H1 (cell line): ENCODE measurements around the gene ZNF700. TPM values are rescaled to one million over a fixed set of nuclear protein-coding genes. Genes with fewer than 3 reads are reported as not detected.

Source experiments
- CTCF ChIA-PET: fragments of 300-600 bp; sonication (Branson Sonifier 250); formaldehyde crosslinking; loops from one replicate; lab custom pipeline; 2021; ENCODE audit not compliant: partially characterized antibody; lab: Charles Lee
- POLR2A ChIA-PET: fragments of 300-600 bp; sonication (Branson Sonifier 250); formaldehyde crosslinking; loops from one replicate; lab custom pipeline; 2021; ENCODE audit warnings: inconsistent platforms; ENCODE audit not compliant: partially characterized antibody; lab: Charles Lee
- DNase-seq, 2 experiments: peaks; one replicate each; pipeline versions ENCODE4 v3.0.0 to v3.0.0-alpha.2; 2010 to 2022; ENCODE audit warnings: low spot score in 2 of 2, low read depth in 1 of 2, mixed read lengths in 1 of 2
- FAIRE-seq: peaks from 2 replicates; lab custom pipeline; 2011; peaks lifted over from hg19 to GRCh38; lab: Jason Lieb, UNC
- H2AFZ ChIP-seq: 2 replicates; pipeline ENCODE4 v1.8.1; 2012; ENCODE audit warnings: low read length, inconsistent platforms
- H2AK5ac ChIP-seq: 2 replicates; pipeline ENCODE4 v1.6.1; 2013; ENCODE audit warnings: low read depth, low read length
- H2BK120ac ChIP-seq: replicated peaks from 2 replicates; pipeline ENCODE3; 2013; ENCODE audit warnings: low read depth, low read length, inconsistent platforms
- H2BK12ac ChIP-seq: 2 replicates; pipeline ENCODE4 v1.6.1; 2013; ENCODE audit warnings: low read depth, low read length
- H2BK15ac ChIP-seq: 2 replicates; pipeline ENCODE4 v1.6.1; 2013; ENCODE audit warnings: low read length
- H2BK20ac ChIP-seq: 2 replicates; pipeline ENCODE4 v1.6.1; 2013; ENCODE audit warnings: low read length
- H2BK5ac ChIP-seq: 2 replicates; pipeline ENCODE4 v1.6.1; 2013; ENCODE audit warnings: low read depth, low read length
- H3K14ac ChIP-seq: 2 replicates; pipeline ENCODE4 v1.6.1; 2013; ENCODE audit warnings: inconsistent platforms; ENCODE audit not compliant: insufficient read length
- H3K18ac ChIP-seq: 2 replicates; pipeline ENCODE4 v1.6.1; 2013; ENCODE audit warnings: low read length; ENCODE audit errors: extremely low read depth
- H3K23ac ChIP-seq: 2 replicates; pipeline ENCODE4 v1.6.1; 2013; ENCODE audit warnings: inconsistent platforms; ENCODE audit not compliant: insufficient read length
- H3K23me2 ChIP-seq: 2 replicates; pipeline ENCODE4 v1.6.1; 2013; ENCODE audit warnings: low read depth, low read length
- H3K27ac ChIP-seq: 2 replicates; pipeline ENCODE4 v1.6.1; 2011; ENCODE audit warnings: low read depth, low read length, inconsistent platforms
- H3K27me3 ChIP-seq, 4 experiments: replicated peaks in 1 of 4; 1 replicate in 1 of 4; 2 replicates in 3 of 4; pipeline versions ENCODE4 v1.6.1 to v1.8.1; 2011 to 2013; ENCODE audit warnings: low read length in 3 of 4, mild to moderate bottlenecking in 3 of 4, inconsistent platforms in 2 of 4, mixed read lengths in 2 of 4, moderate library complexity in 1 of 4; ENCODE audit not compliant: control insufficient read depth in 3 of 4, insufficient read depth in 3 of 4; ENCODE audit errors: extremely low read depth in 1 of 4
- H3K36me3 ChIP-seq, 4 experiments: 2 replicates each; pipeline versions ENCODE4 v1.6.1 to v1.8.1; 2011 to 2013; ENCODE audit warnings: mild to moderate bottlenecking in 4 of 4, low read length in 3 of 4, moderate library complexity in 2 of 4, control low read depth in 1 of 4, inconsistent platforms in 1 of 4; ENCODE audit not compliant: insufficient read depth in 4 of 4, control insufficient read depth in 2 of 4
- H3K4ac ChIP-seq: replicated peaks from 2 replicates; pipeline ENCODE3; 2013; ENCODE audit warnings: low read length, low read depth, mixed read lengths, inconsistent platforms; ENCODE audit not compliant: insufficient read length
- H3K4me1 ChIP-seq, 4 experiments: replicated peaks in 1 of 4; 1 replicate in 1 of 4; 2 replicates in 3 of 4; pipeline versions ENCODE4 v1.6.1 to v1.8.1; 2011 to 2013; ENCODE audit warnings: low read length in 3 of 4, inconsistent platforms in 2 of 4, mixed read lengths in 1 of 4; ENCODE audit not compliant: insufficient read depth in 4 of 4, control insufficient read depth in 3 of 4
- H3K4me2 ChIP-seq, 2 experiments: 2 replicates each; pipeline versions ENCODE4 v1.6.1 to v1.8.1; 2011 to 2013; ENCODE audit warnings: low read depth in 2 of 2, low read length in 2 of 2, control low read depth in 1 of 2, inconsistent platforms in 1 of 2, mild to moderate bottlenecking in 1 of 2; ENCODE audit not compliant: insufficient read depth in 1 of 2
- H3K4me3 ChIP-seq, 4 experiments: fragments of 200-600, 300-600 bp in 1 of 4; sonication (generic), shearing (Covaris generic), sonication (Bioruptor Twin) in 1 of 4; 2 replicates each; pipeline versions ENCODE4 v1.5.1 to v1.8.1; 2011 to 2016; ENCODE audit warnings: low read length in 4 of 4, low read depth in 3 of 4, control low read depth in 2 of 4, inconsistent platforms in 2 of 4, mild to moderate bottlenecking in 2 of 4, mixed read lengths in 1 of 4, moderate library complexity in 1 of 4; ENCODE audit not compliant: insufficient read depth in 2 of 4; ENCODE audit errors: extremely low read depth in 1 of 4
- H3K56ac ChIP-seq: replicated peaks from 2 replicates; pipeline ENCODE3; 2013; ENCODE audit warnings: low read depth, mild to moderate bottlenecking, mixed read lengths, low read length, inconsistent platforms; ENCODE audit not compliant: insufficient read length
- H3K79me1 ChIP-seq: 2 replicates; pipeline ENCODE4 v1.6.1; 2013; ENCODE audit warnings: low read depth, low read length, control low read depth
- H3K79me2 ChIP-seq, 2 experiments: 2 replicates each; pipeline versions ENCODE4 v1.6.1 to v1.8.1; 2012 to 2013; ENCODE audit warnings: low read length in 2 of 2, mild to moderate bottlenecking in 2 of 2, inconsistent platforms in 1 of 2; ENCODE audit not compliant: insufficient read depth in 2 of 2, control insufficient read depth in 1 of 2
- H3K9ac ChIP-seq, 4 experiments: replicated peaks in 1 of 4; 1 replicate in 1 of 4; 2 replicates in 3 of 4; pipeline versions ENCODE4 v1.6.1 to v1.8.1; 2011 to 2013; ENCODE audit warnings: low read depth in 3 of 4, low read length in 3 of 4, control low read depth in 2 of 4, mild to moderate bottlenecking in 2 of 4, moderate library complexity in 2 of 4, inconsistent platforms in 1 of 4; ENCODE audit errors: extremely low read depth in 1 of 4
- H3K9me3 ChIP-seq, 2 experiments: 2 replicates each; pipeline versions ENCODE4 v1.6.1 to v1.8.1; 2012 to 2013; ENCODE audit warnings: mild to moderate bottlenecking in 2 of 2, moderate library complexity in 2 of 2, control low read depth in 1 of 2, inconsistent platforms in 1 of 2, low read depth in 1 of 2, low read length in 1 of 2, mixed read lengths in 1 of 2; ENCODE audit not compliant: insufficient read depth in 2 of 2
- H4K20me1 ChIP-seq, 2 experiments: replicated peaks in 1 of 2; 2 replicates each; pipeline versions ENCODE3 to v1.8.1; 2011 to 2013; ENCODE audit warnings: inconsistent platforms in 2 of 2, low read length in 2 of 2, mild to moderate bottlenecking in 1 of 2; ENCODE audit not compliant: insufficient read depth in 2 of 2, control insufficient read depth in 1 of 2
- H4K5ac ChIP-seq: 2 replicates; pipeline ENCODE4 v1.6.1; 2013; ENCODE audit warnings: low read length, low read depth, mixed read lengths, inconsistent platforms; ENCODE audit not compliant: insufficient read length
- H4K8ac ChIP-seq: 2 replicates; pipeline ENCODE4 v1.8.0; 2013; ENCODE audit warnings: mild to moderate bottlenecking, moderate library complexity, low read length, inconsistent platforms; ENCODE audit not compliant: insufficient read depth; ENCODE audit errors: extremely low read depth
- H4K91ac ChIP-seq: replicated peaks from 2 replicates; pipeline ENCODE3; 2013; ENCODE audit warnings: low read length, mixed read lengths, inconsistent platforms; ENCODE audit not compliant: insufficient read length
- CREB1 ChIP-seq: IDR thresholded peaks from 2 replicates; pipeline ENCODE4 v1.6.1; 2012; ENCODE audit warnings: inconsistent platforms
- EZH2 ChIP-seq: fragments of 200-600 bp; sonication (generic); IDR thresholded peaks from 2 replicates; pipeline ENCODE4 v1.7.1; 2012; ENCODE audit warnings: low read depth, mild to moderate bottlenecking, moderate library complexity, low read length, inconsistent platforms; ENCODE audit not compliant: severe bottlenecking
- KDM4A ChIP-seq: IDR thresholded peaks from one replicate; pipeline ENCODE4 v1.7.1; 2012; ENCODE audit warnings: low read depth, mild to moderate bottlenecking, moderate library complexity, low read length, inconsistent platforms; ENCODE audit not compliant: severe bottlenecking
- MAFK ChIP-seq: IDR thresholded peaks from 2 replicates; pipeline ENCODE4 v1.6.1; 2012; ENCODE audit warnings: low read depth, mild to moderate bottlenecking, improper control_type of control experiment, low read length
- SIN3A ChIP-seq, 2 experiments: IDR thresholded peaks in 1 of 2; conservative IDR thresholded peaks in 1 of 2; 2 replicates each; pipeline ENCODE4 v1.6.1; 2011 to 2012; ENCODE audit warnings: low read length in 2 of 2, improper control_type of control experiment in 1 of 2, low read depth in 1 of 2, mild to moderate bottlenecking in 1 of 2
- YY1 ChIP-seq: IDR thresholded peaks from 2 replicates; pipeline ENCODE4 v1.6.1; 2011; ENCODE audit warnings: low read depth, mild to moderate bottlenecking, low read length
- WGBS, 2 experiments: shearing (Covaris generic) in 1 of 2; methylation state at CpG; one replicate each; pipeline versions ENCODE4 v1.1.6 to v1.1.7; 2013 to 2015; ENCODE audit warnings: low lambda C conversion rate in 2 of 2, mixed read lengths in 2 of 2, inconsistent platforms in 1 of 2, low coverage in 1 of 2, missing lambda C conversion rate in 1 of 2; ENCODE audit not compliant: insufficient replicate concordance in 2 of 2, insufficient coverage in 1 of 2, insufficient read length in 1 of 2; ENCODE audit errors: extremely low coverage in 1 of 2, missing lambda C conversion rate in 1 of 2; 5-methylcytosine and 5-hydroxymethylcytosine counted together
- polyA plus RNA-seq, 7 experiments: library from polyadenylated mRNA; depleted of rRNA in 3 of 7; stranded (reverse) in 5 of 7; unstranded in 2 of 7; fragments of >200 nt in 5 of 7; fragments of 200-250 nt in 2 of 7; gene quantifications; 1 replicate in 5 of 7; 2 replicates in 1 of 7; 4 replicates in 1 of 7; pipeline versions ENCODE4 v1.2.1 to v1.2.3, GENCODE V29; 2011 to 2013; ENCODE audit warnings: missing spikeins in 2 of 7, mixed read lengths in 2 of 7
- total RNA-seq: library from RNA; stranded (reverse); fragmentation: NEBNext Ultra II Directional; extraction: Animal tissue kit (Norgen Biotek cat#: 25700); gene quantifications from 2 replicates; pipeline ENCODE4 v1.2.1, GENCODE V29; 2021
- TF ChIP-seq, protein P1 (sequence below): IDR thresholded peaks from 2 replicates; pipeline ENCODE4 v1.6.1; 2011; ENCODE audit warnings: low read length, improper control_type of control experiment

ZNF700 gene
- total and polyA plus RNA-seq, 2 of the 8 experiments (the other 6 are each of a cell fraction or from before 2014, with no cell fraction given) = 3.0 to 10.5 TPM

DNA sequence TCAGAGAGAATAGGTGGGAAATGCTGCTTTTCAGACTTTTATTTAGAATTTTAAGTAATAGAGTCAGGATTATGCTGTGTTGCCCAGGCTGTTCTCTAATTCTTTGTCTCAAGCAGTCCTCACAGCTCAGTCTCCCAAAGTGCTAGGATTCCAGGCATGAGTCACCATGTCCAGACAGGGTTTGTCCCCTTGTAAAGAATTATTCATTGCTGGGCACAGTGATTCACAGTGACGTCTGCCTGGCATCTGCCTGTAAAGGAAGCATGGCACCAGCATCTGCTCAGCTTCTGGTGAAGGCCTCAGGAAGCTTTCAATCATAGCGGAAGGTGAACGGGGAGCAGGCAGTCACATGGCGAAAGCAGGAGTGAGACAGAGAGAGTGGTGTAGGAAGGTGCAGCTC, 57.6 kb downstream of the ZNF700 start:
- no peak overlapping the region for H2BK5ac ChIP-seq
- CTCF ChIA-PET = interaction anchor here (1.4 to 13.7 kb wide), 4 partner anchors 18 to 107 kb away, joined by 3 to 169 read pairs (median 82); partner anchors contain the start of genes ZNF69, ZNF700 and ZNF763
- peaks cover 46 to 56% of the 10 kb centered on the region in 2 experiments for H3K9me3 ChIP-seq
- TF ChIP-seq, protein P1, sequence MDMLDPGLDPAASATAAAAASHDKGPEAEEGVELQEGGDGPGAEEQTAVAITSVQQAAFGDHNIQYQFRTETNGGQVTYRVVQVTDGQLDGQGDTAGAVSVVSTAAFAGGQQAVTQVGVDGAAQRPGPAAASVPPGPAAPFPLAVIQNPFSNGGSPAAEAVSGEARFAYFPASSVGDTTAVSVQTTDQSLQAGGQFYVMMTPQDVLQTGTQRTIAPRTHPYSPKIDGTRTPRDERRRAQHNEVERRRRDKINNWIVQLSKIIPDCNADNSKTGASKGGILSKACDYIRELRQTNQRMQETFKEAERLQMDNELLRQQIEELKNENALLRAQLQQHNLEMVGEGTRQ = no peak
- TF ChIP-seq KDM4A = no peak
- TF ChIP-seq EZH2 = no peak
- no peak for TF ChIP-seq SIN3A (conservative IDR thresholded peaks at IDR 0.05 in 1 of 2, IDR thresholded peaks at IDR 0.05 in 1 of 2; ENCODE audit: low read depth in 1 of 2, low read length in 2 of 2)
- no peak for TF ChIP-seq CREB1
- no peak for TF ChIP-seq MAFK
- TF ChIP-seq YY1 = no peak

More for the DNA sequence above, 57.6 kb downstream of the ZNF700 start:
- FAIRE-seq (no peak), DNase-seq (no peak)
- Histone ChIP-seq H4K20me1 (no peaks in the 10 kb centered on the region), H3K4ac (no peak overlapping the region), H3K4me3 (no peak overlapping the region), H3K23ac (no peak overlapping the region), H3K79me2 (no peaks in the 10 kb centered on the region), H2BK120ac (no peak overlapping the region), H2AFZ (no peak overlapping the region), H2BK20ac (no peak overlapping the region), H3K56ac (no peak overlapping the region), H3K27ac (no peak overlapping the region), H4K91ac (no peak overlapping the region), H2BK12ac (no peak overlapping the region), H2AK5ac (no peak overlapping the region), H4K5ac (no peak overlapping the region), H3K4me2 (no peak overlapping the region), H3K79me1 (no peaks in the 10 kb centered on the region), H3K14ac (no peak overlapping the region), H3K27me3 (no peaks in the 10 kb centered on the region), H4K8ac (no peak overlapping the region), H3K4me1 (peaks cover 0 to 5% (median 0%) of the 10 kb centered on the region in 4 experiments; a peak in 4 of 7 replicates), H3K36me3 (peaks cover 0 to 14% (median 0%) of the 10 kb centered on the region in 4 experiments; a peak in 2 of 8 replicates), H3K18ac (no peak overlapping the region), H2BK15ac (no peak overlapping the region), H3K23me2 (no peaks in the 10 kb centered on the region; the same call in 1 of the 2 replicates), H3K9ac (no peak overlapping the region; a peak in 1 of 7 replicates)
- WGBS, 2 experiments = 92% methylated on average over 4 of the region's 4 CpGs; no CpG with 5 or more reads in 1 of the 2 experiments
- POLR2A ChIA-PET = interaction anchor here (0.6 kb wide), 1 partner anchor 386 kb away, joined by 3 read pairs; no protein-coding TSS in a partner anchor
